Measurements from ENCODE around the gene ATP8A1. TPM values are rescaled to one million over a fixed set of nuclear protein-coding genes. Genes with fewer than 3 reads are reported as not detected.

ATP8A1 gene
- total RNA-seq, 4 donors from 2014 or later: 23.8 to 74.2 (median 31.1) TPM

DNA sequence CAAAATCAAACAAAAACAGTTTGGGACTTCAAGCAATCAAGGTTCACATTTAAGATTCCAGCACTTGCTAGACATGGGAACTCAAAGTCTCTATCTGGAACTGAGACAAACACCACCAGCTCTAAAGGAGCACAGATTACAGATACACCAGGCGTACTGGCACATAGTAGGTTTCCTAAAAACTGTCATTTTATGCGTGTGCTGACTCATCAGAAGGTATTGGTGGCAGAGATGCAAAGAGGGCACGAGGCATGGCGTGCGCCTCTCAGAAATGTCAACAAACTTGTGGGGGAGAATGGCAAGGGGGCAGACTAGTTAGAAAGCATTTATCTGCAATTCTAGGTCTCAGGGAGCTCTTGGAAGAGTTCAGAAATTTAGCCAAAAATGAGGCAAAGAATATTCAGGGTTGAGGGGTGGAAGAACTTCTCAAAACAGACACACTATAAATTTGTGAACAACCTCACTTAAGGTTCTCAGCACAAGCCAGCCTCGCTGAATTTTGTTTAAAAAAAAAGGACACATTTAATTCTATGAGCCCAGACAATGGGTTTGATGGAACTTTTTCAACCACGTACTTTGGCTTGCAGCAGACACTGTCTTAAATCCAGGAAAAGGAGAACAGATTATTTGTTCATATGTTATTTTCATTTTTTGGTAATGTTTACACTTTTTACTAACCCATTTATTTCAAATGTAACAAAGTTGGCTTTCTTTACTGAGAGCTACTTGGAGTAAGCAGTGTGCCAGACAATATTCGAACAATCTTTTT is 159.6 kb downstream of the ATP8A1 start:
- H3K36me3 ChIP-seq: no peaks in the 10 kb centered on the region
- H3K9me3 ChIP-seq: no peaks in the 10 kb centered on the region
- H3K4me3 ChIP-seq: no peak overlapping the region
- no peaks in the 10 kb centered on the region for H3K27me3 ChIP-seq
- ATAC-seq (no peak), DNase-seq (no peak)
- TF ChIP-seq, protein P1, sequence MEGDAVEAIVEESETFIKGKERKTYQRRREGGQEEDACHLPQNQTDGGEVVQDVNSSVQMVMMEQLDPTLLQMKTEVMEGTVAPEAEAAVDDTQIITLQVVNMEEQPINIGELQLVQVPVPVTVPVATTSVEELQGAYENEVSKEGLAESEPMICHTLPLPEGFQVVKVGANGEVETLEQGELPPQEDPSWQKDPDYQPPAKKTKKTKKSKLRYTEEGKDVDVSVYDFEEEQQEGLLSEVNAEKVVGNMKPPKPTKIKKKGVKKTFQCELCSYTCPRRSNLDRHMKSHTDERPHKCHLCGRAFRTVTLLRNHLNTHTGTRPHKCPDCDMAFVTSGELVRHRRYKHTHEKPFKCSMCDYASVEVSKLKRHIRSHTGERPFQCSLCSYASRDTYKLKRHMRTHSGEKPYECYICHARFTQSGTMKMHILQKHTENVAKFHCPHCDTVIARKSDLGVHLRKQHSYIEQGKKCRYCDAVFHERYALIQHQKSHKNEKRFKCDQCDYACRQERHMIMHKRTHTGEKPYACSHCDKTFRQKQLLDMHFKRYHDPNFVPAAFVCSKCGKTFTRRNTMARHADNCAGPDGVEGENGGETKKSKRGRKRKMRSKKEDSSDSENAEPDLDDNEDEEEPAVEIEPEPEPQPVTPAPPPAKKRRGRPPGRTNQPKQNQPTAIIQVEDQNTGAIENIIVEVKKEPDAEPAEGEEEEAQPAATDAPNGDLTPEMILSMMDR (IDR thresholded peaks at IDR 0.05 in 4 of 5, conservative IDR thresholded peaks at IDR 0.05 in 1 of 5): no peak
- TF ChIP-seq POLR2A (IDR thresholded peaks at IDR 0.05): no peak
- H3K27ac ChIP-seq: no peak overlapping the region
- peaks cover 4 to 8% of the 10 kb centered on the region in 2 donors for H3K4me1 ChIP-seq
- in situ Hi-C loops (cut with MboI; ENCODE audit: low sequenced_read_pairs in 4 of 4) (no loop called here), intact Hi-C loops (cut with DNase I; ENCODE audit: low total_unique reads) (no loop called here)

DNA sequence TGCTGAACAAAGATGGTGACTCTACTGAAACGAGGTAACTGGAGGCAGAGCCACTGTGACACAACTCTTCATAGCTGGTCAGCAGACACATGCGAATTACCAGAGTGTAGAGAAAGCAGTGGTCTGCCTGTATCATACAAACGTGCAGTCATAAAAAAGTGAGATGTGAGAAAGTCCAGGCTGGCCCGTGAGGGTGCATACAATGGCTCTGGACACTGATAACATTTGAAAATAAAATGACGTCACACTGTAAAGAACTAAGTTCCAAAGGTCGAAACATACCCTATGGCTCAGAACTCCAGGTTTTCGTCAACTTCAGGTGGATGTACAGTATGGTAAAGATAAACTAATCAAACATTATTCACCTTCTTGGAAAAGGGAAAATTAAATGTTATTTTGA is 163.9 kb downstream of the ATP8A1 start:
- no peak overlapping the region for H3K27ac ChIP-seq
- in situ Hi-C loops (cut with MboI; ENCODE audit: low sequenced_read_pairs in 4 of 4) (no loop called here), intact Hi-C loops (cut with DNase I; ENCODE audit: low total_unique reads) (no loop called here)
- H3K9me3 ChIP-seq: no peaks in the 10 kb centered on the region
- DNase-seq (no peak), ATAC-seq (no peak)
- no peaks in the 10 kb centered on the region for H3K36me3 ChIP-seq
- peaks cover 21 to 38% of the 10 kb centered on the region in 2 donors for H3K4me1 ChIP-seq
- no peaks in the 10 kb centered on the region for H3K27me3 ChIP-seq
- TF ChIP-seq, protein P1 (IDR thresholded peaks at IDR 0.05 in 4 of 5, conservative IDR thresholded peaks at IDR 0.05 in 1 of 5): no peak
- TF ChIP-seq POLR2A (IDR thresholded peaks at IDR 0.05): no peak
- H3K4me3 ChIP-seq: no peak overlapping the region

DNA sequence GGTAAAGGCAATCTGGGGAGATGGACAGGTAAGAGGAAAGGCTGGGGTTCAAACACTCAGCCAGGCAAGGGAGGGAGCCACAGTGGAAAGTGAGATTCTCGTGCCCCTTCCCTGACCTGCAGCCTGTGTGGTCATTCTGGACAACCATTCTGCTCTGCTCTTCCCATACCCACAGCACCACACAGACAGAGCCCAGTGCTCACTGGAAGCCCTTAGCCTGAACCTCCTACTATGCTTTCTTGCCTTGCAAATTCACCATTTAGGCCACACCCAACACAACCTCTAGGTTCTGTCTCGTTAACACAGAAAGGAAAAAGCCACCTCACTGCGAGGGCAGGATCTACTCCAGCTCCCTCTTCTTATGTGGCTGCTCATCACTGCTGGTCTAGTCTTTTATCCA is 166.9 kb downstream of the ATP8A1 start:
- Histone ChIP-seq H3K27me3 (no peaks in the 10 kb centered on the region), H3K4me1 (peaks cover 29 to 47% of the 10 kb centered on the region in 2 donors), H3K27ac (no peak overlapping the region), H3K36me3 (no peaks in the 10 kb centered on the region), H3K4me3 (no peak overlapping the region), H3K9me3 (no peaks in the 10 kb centered on the region)
- ATAC-seq (no peak), DNase-seq (no peak)
- TF ChIP-seq, protein P1 (IDR thresholded peaks at IDR 0.05 in 4 of 5, conservative IDR thresholded peaks at IDR 0.05 in 1 of 5): no peak
- no peak for TF ChIP-seq POLR2A (IDR thresholded peaks at IDR 0.05)
- intact Hi-C loops (cut with DNase I; ENCODE audit: low total_unique reads): no loop called here
- in situ Hi-C loops (cut with MboI; ENCODE audit: low sequenced_read_pairs in 4 of 4): no loop called here

DNA sequence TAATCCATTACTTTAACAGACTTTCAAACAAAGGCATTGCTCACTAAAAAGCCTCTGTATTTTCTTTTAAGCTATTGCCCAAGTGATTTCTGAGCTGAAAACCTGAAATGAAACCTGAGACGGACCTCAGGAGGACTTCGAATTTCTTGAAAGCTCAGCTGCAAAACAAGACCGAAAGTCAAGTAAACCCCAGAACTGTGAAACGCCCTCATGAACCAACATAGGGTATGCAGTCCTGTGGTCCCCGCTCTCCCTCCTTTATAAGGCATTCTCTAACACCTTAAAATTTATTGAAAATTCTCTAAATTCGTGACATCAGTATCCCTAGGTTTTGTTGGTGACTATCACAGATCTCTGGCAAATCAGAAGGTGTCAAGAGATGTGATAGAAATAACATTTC is 167.8 kb downstream of the ATP8A1 start:
- H3K4me3 ChIP-seq: no peak overlapping the region
- intact Hi-C loops (cut with DNase I; ENCODE audit: low total_unique reads): no loop called here
- H3K9me3 ChIP-seq: no peaks in the 10 kb centered on the region
- peaks cover 29 to 43% of the 10 kb centered on the region in 2 donors for H3K4me1 ChIP-seq
- TF ChIP-seq, protein P1 (IDR thresholded peaks at IDR 0.05 in 4 of 5, conservative IDR thresholded peaks at IDR 0.05 in 1 of 5): no peak
- TF ChIP-seq POLR2A (IDR thresholded peaks at IDR 0.05): no peak
- in situ Hi-C loops (cut with MboI; ENCODE audit: low sequenced_read_pairs in 4 of 4): no loop called here
- no peak overlapping the region for H3K27ac ChIP-seq
- ATAC-seq: no peak
- no peaks in the 10 kb centered on the region for H3K36me3 ChIP-seq
- no peak for DNase-seq
- no peaks in the 10 kb centered on the region for H3K27me3 ChIP-seq

Data from gastrocnemius medialis (tissue), 4 donors.